GM21723 (cell line): ENCODE measurements around the gene ZMIZ2.
A peak's percentile ranks its signal among the peaks of the same experiment; 100 is the strongest.
"Not testable (repeated sequence)": the region's sequence is repeated elsewhere in the genome, so short reads cannot be mapped to it uniquely, and the experiment has no call there.

Experiments used
- ATAC-seq: cut with Tn5 transposase; IDR thresholded peaks from one replicate; pipeline ENCODE4 v1.9.1; 2021; ENCODE audit warnings: mild to moderate bottlenecking, moderate library complexity; ENCODE audit not compliant: unreplicated experiment

The ZMIZ2 gene

DNA sequence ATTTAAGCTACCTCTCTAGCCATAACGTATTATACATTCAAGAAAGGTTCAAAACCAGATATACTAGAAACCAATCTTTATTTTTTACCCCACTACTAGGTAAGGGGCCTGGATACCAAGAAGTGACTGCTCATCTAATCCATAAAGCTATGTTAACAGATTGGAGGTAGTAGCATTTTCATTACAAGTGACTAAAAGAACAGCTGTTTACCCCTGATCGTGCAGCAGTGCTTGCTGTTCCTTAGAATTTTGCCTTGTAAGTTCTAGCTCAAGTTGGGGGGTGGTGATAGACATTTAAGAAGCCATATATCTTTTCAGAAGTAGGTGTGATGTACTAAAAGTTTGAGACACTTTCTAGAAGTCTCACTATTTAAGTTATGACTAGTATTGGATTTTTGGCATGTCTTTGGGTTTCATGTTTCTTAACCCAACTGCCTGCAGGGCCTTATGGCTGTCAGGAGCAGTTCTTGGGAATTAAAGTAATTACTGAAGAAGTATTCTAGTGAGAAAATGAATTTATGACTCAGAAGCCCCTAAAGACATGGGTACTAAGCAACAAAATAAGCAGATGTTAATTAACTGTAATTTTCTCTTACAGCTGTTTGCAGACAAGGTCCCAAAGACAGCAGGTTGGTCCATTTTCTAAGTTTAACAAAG lies 50.1 kb downstream of the ZMIZ2 start:
- no peak for ATAC-seq

DNA sequence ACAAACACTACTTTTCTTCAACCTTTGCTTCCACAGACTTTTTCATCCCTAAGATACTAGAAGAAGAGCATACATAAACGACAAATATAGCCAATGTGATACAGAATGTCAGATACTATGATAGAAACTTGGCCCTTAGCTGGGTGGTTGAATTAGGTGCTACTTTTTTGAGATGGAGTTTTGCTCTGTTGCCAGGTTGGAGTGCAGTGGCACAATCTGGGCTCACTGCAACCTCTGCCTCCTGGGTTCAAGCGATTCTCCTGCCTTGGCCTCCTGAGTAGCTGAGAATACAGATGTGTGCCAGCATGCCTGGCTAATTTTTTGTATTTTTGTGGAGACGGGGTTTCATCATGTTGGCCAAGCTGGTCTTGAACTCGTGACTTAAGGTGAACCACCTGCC lies 51.3 kb downstream of the ZMIZ2 start:
- ATAC-seq, result no peak

DNA sequence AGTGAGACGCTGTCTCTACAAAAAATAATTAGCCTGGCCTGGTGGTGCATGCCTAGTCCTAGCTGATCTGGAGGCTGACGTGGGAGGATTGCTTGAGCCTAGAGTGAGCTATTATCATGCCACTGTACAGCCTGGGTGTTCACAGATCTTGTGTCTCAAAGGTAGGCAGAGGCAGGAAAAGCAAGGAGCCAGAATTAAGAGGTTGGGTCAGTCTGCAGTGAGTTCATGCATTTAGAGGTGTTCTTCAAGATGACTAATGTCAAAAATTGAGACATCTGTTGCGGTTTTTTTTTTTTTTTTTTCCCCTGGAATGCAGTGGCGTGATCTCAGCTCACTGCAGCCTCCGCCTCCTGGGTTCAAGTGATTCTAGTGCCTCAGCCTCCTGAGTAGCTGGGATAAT lies 53.2 kb downstream of the ZMIZ2 start:
- ATAC-seq, result no peak

DNA sequence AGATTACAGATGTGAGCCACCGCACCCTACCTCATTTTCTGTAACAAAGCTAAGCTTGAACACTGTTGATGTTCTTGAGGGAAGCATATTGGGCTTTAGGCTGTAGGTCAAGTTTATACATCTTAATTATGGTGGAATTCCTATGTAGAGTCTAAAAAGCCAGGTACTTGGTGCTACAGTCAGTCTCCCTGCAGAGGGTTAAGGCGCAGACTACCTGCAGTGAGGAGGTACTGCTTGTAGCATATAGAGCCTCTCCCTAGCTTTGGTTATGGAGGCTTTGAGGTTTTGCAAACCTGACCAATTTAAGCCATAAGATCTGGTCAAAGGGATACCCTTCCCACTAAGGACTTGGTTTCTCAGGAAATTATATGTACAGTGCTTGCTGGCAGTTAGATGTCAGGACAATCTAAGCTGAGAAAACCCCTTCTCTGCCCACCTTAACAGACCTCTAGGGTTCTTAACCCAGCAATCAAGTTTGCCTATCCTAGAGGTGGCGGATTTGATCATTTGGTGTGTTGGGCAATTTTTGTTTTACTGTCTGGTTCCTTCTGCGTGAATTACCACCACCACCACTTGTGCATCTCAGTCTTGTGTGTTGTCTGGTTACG lies 53.9 kb downstream of the ZMIZ2 start:
- no peak for ATAC-seq

DNA sequence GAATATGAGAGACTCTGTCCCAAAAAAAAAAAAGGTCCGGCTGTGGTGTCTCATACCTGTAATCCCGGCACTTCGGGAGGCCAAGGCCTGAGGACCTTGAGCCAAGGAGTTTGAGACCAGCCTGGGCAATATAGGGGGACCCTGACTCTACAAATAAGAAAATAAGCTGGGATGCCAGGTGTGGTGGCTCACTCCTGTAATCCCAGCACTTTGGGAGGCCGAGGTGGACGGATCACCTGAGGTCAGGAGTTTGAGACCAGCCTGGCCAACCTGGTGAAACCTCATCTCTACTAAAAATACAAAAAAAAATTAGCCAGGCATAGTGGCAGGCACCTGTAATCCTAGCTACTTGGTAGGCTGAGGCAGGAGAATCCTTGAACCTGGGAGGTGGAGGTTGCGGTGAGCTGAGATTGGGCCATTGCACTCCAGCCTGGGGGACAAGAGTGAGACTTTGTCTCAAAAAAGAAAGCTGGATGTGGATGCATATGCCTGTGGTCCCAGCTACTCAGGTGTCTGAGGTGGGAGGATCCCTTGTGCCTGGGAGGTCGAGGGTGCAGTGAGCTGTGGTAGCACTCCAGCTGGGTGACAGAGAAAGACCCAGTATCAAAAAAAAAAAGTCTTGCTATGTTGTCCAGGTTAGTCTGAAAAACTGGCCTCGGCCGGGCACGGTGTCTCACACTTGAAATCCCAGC lies 55.3 kb downstream of the ZMIZ2 start:
- ATAC-seq, result not testable (repeated sequence)

DNA sequence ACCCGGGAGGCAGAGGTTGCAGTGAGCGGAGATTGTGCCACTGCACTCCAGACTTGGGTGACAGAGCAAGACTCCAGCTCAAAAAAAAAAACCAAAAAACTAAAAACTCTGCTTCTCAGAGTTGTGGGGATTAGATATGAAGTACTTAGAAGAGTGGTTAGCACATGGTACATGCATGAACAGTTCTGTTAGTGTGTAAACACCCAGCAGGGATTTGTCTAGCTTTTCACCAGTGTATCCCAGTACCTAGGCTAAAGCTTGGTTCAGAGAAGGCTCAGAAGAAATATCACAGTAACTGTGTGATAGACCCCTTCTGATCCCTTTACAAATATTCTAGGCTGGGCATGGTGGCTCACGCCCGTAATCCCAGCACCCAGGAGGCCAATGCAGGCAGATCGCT lies 57.3 kb downstream of the ZMIZ2 start:
- no peak for ATAC-seq

DNA sequence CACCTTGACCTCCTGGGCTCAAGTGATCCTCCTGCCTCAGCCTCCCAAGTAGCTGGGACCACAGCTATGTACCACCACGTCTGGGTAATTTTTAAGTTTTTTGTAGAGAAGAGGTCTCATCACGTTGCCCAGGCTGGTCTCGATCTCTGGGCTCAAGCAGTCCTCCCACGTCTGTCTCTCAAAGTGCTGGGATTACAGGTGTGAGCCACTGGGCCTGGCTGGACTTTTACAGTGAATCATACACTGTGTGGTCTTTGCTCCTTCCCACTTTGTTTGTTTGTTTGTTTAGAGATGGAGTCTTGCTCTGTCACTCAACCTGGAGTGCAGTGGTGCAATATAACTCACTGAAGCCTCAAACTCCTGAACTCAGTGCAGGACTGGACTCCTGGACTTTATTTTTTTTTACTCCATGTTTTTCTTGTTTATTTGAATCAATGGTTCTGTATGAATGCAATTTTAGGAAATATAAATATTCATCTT lies 60.3 kb downstream of the ZMIZ2 start:
- no peak for ATAC-seq

DNA sequence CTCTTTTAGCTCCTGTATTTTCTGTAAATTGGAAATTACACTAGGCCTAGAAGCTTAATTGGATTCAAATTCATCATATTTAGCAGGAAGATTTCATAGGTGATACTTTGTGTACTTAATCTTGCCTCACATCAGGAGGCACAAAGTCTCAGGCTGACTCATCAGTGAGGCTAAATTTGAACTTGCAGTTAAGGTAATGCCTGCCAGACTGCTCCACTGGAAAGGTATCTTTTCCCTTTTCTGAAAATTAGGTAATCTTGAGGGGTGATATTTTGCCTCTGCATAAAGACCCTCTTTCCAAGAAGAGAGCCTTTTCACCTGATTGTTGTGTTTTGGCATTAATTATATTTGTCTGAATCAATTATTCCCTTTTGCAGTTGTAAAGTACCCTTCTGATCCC lies 62.4 kb downstream of the ZMIZ2 start:
- ATAC-seq, result peak; percentile 54

DNA sequence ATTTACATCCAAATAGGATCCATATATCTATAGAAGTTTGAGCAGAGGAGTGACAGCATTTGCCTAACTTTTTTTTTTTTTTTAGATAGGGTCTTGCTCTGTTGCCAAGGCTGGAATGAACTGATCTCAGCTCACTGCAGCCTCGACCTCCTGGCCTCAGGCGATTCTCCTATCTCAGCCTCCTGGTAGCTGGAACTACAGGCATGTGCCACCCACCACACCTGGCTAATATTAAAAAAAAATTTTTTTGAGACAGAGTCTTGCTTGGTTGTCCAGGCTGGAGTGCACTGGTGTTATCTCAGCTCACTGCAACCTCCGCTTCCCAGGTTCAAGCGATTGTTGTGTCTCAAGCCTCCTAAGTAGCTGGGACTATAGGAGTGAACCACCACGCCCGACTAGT lies 62.9 kb downstream of the ZMIZ2 start:
- ATAC-seq, result no peak

DNA sequence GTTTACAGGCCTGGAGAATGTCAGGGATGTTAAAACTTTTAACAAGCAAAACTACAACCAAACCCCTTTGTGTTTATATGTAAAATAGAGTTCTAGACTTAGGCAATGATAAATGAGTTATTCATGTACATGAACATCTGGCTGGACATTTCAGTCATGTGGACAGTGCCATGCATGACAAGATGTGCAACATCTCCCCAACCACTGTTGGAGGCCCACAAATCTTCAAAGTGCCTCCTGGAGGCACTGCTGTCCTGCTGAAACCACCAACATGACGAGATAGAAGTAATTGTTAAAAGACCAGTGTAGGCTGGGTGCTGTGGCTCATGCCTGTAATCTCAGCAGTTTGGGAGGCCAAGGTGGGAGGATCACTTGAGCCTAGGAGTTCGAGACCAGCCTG lies 66.3 kb downstream of the ZMIZ2 start:
- no peak for ATAC-seq

DNA sequence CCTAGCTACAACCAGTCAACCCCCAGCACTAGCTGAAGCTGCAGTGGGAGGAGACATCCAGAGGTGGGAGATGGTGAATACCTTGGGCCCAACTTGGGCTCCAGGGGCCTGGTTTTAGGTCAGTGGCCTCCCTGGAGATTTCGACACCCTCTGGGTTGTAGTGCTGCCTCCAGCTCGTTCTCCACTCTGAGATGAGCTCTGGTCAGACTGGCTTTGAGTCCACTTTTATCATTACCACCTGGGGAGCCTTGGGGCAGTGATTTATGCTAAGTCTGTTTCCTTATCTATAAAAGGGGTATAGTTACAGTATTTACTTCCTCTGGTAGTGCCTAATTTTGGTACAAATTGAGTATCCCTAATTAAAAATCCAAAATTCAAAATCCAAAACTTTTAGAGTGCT lies 70.6 kb downstream of the ZMIZ2 start:
- no peak for ATAC-seq
